Left lung (tissue), 10 donors: ENCODE measurements around the gene OXER1. TPM values are rescaled to one million over a fixed set of nuclear protein-coding genes. Genes with fewer than 3 reads are reported as not detected.

Experiments used
- ATAC-seq: fragments of 200-7000 bp; cut with Tn5 transposase; one replicate; pipeline ENCODE4 v1.9.1; 2020; ENCODE audit warnings: moderate library complexity
- DNase-seq, 4 donors: peaks; one replicate each; pipeline ENCODE4 v3.0.0-alpha.2; 2013 to 2020
- H3K27ac ChIP-seq, 2 donors: fragments of 200-600 bp; sonication (generic) in 1 of 2; one replicate each; pipeline versions ENCODE4 v1.5.0 to v1.8.0; 2020 to 2021
- H3K27me3 ChIP-seq, 2 donors: fragments of 200-600 bp; sonication (generic) in 1 of 2; one replicate each; pipeline versions ENCODE4 v1.5.0 to v1.8.0; 2020 to 2021
- H3K36me3 ChIP-seq, 2 donors: fragments of 200-600 bp; sonication (generic) in 1 of 2; one replicate each; pipeline versions ENCODE4 v1.5.0 to v1.8.0; 2020 to 2021
- H3K4me1 ChIP-seq, 2 donors: fragments of 200-600 bp; one replicate each; pipeline ENCODE4 v1.8.0; 2021
- H3K4me3 ChIP-seq, 2 donors: fragments of 200-600 bp; sonication (generic) in 1 of 2; one replicate each; pipeline versions ENCODE4 v1.5.0 to v1.8.0; 2020 to 2021; ENCODE audit warnings: mild to moderate bottlenecking in 1 of 2
- H3K9me3 ChIP-seq, 2 donors: fragments of 200-600 bp; sonication (generic) in 1 of 2; one replicate each; pipeline versions ENCODE4 v1.5.0 to v1.8.0; 2020 to 2021
- CTCF ChIP-seq, 2 donors: fragments of 200-600 bp; sonication (generic) in 1 of 2; IDR thresholded peaks; one replicate each; pipeline versions ENCODE4 v1.5.0 to v1.8.0; 2021; ENCODE audit warnings: antibody characterized with exemption in 2 of 2
- intact Hi-C, 2 donors: fragments of 100-400 bp; cut with DNase I; formaldehyde crosslinking; loops; one replicate each; pipeline versions ENCODE4 v1.11.2 to v1.14.2; 2022
- polyA plus RNA-seq, 6 donors: library from polyadenylated mRNA; unstranded; fragments of 120-200 nt; gene quantifications; one replicate each; pipeline ENCODE4 v1.2.1, GENCODE V29; 2013; ENCODE audit not compliant: insufficient read length in 6 of 6
- total RNA-seq, 2 donors: library from RNA; stranded (reverse); fragmentation: NEBNext Ultra II Directional; extraction: Animal tissue kit (Norgen Biotek cat#: 25700); gene quantifications; one replicate each; pipeline ENCODE4 v1.2.1, GENCODE V29; 2021
- donor health status: DM: no; HTN: yes; CAD: no.
- donor health status: DM: no; HTN: no; CAD: no.

OXER1 gene
- total and polyA plus RNA-seq, 8 donors = 1.7 to 9.9 (median 9.0) TPM

GRCh38 chr2:42770288-42771131, 6.6 kb upstream of the OXER1 start:
- DNase-seq = peak in 1 of 4 donors; percentile 35
- ATAC-seq = peak; percentile 91
- peak; percentile 19 to 51 for TF ChIP-seq CTCF (IDR thresholded peaks at IDR 0.05)
- peaks cover 0 to 5% of the 10 kb centered on the region in 2 donors for H3K4me1 ChIP-seq
- H3K9me3 ChIP-seq = no peaks in the 10 kb centered on the region
- no peaks in the 10 kb centered on the region for H3K27me3 ChIP-seq
- H3K27ac ChIP-seq = no peak overlapping the region
- no peak overlapping the region for H3K4me3 ChIP-seq
- H3K36me3 ChIP-seq = no peaks in the 10 kb centered on the region
- intact Hi-C loops = no loop called here

DNA sequence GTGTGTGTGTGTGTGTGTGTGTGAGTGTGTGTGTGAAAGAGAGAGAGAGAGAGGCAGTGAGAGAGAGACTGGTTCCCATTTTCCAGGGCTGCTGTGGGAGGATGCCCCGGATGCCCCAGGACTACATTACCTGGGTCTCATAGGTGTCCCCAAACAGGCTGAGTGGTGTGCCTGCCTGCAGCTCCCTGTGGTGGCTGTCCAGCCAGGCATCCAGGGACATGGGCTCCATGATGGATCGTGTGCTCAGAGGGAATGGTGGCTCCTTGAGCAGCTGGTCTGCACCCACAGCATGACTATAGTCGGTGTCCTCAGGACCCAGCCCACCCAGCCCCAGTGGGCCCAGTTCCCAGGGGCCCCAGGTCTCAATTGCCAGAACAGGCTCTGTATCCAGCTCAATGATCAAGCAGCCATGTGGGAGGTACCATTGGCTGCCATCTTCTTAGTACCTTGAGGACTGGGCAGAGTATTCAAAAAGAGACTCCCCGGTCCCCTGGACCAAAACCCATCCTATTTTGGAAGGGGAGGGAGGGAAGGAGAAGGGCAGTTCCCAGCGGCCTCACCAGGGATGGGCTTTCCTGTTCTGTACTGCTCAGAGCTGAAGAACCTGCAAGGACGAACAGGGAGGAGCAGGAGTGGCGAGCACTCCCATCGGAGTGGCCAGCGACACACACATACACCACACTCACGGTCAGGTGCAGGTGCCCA, 5.8 kb upstream of the OXER1 start:
- Histone ChIP-seq H3K27me3 (no peaks in the 10 kb centered on the region), H3K27ac (no peak overlapping the region), H3K36me3 (no peaks in the 10 kb centered on the region), H3K4me3 (no peak overlapping the region), H3K9me3 (no peaks in the 10 kb centered on the region), H3K4me1 (peaks cover 0 to 5% of the 10 kb centered on the region in 2 donors)
- TF ChIP-seq CTCF (IDR thresholded peaks at IDR 0.05) = no peak
- intact Hi-C loops = no loop called here
- ATAC-seq (no peak), DNase-seq (no peak)

GRCh38 chr2:42768706-42769256, 4.8 kb upstream of the OXER1 start:
- Histone ChIP-seq H3K27me3 (no peaks in the 10 kb centered on the region), H3K36me3 (no peaks in the 10 kb centered on the region), H3K4me1 (peaks cover 0 to 5% of the 10 kb centered on the region in 2 donors), H3K9me3 (no peaks in the 10 kb centered on the region), H3K4me3 (no peak overlapping the region), H3K27ac (no peak overlapping the region)
- no peak for ATAC-seq
- intact Hi-C loops = no loop called here
- no peak for DNase-seq
- no peak for TF ChIP-seq CTCF (IDR thresholded peaks at IDR 0.05)

GRCh38 chr2:42767899-42768705, 4.2 kb upstream of the OXER1 start:
- H3K4me3 ChIP-seq = no peak overlapping the region
- no peak overlapping the region for H3K27ac ChIP-seq
- H3K27me3 ChIP-seq = no peaks in the 10 kb centered on the region
- no peak for TF ChIP-seq CTCF (IDR thresholded peaks at IDR 0.05)
- no peak for DNase-seq
- no peaks in the 10 kb centered on the region for H3K9me3 ChIP-seq
- no peak for ATAC-seq
- H3K36me3 ChIP-seq = no peaks in the 10 kb centered on the region
- intact Hi-C loops = no loop called here
- peaks cover 0 to 12% of the 10 kb centered on the region in 2 donors for H3K4me1 ChIP-seq
